ENCODE results near the gene SRBD1. TPM values are rescaled to one million over a fixed set of nuclear protein-coding genes. Genes with fewer than 3 reads are reported as not detected.

The SRBD1 gene
- total RNA-seq, 3 donors from 2014 or later (not counting 1 experiment from before 2014, with no cell fraction given) = 34.5 to 40.0 (median 38.8) TPM

DNA sequence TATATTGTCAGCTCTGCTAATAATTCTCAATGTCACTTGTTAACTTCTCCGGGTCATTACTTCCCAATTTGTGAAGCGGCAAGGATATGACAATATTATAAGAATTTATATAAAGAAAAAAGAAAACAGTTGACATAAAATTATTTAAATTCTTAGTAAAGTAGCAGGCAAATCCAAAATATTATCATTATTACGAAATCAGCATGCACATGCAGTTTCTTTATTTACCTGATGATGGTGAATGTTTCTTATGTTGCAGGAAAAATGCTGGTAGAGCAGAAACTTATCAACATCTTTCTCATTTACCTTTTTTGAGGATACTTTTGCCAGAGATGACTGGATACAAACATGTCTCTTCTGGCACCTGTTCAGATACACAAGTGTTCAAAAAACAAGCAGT is 38.1 kb downstream of the SRBD1 start:
- TF ChIP-seq, protein P1, sequence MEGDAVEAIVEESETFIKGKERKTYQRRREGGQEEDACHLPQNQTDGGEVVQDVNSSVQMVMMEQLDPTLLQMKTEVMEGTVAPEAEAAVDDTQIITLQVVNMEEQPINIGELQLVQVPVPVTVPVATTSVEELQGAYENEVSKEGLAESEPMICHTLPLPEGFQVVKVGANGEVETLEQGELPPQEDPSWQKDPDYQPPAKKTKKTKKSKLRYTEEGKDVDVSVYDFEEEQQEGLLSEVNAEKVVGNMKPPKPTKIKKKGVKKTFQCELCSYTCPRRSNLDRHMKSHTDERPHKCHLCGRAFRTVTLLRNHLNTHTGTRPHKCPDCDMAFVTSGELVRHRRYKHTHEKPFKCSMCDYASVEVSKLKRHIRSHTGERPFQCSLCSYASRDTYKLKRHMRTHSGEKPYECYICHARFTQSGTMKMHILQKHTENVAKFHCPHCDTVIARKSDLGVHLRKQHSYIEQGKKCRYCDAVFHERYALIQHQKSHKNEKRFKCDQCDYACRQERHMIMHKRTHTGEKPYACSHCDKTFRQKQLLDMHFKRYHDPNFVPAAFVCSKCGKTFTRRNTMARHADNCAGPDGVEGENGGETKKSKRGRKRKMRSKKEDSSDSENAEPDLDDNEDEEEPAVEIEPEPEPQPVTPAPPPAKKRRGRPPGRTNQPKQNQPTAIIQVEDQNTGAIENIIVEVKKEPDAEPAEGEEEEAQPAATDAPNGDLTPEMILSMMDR (IDR thresholded peaks at IDR 0.05) = no peak
- H3K4me3 Mint-ChIP-seq = no peak overlapping the region
- peaks cover 3% of the 10 kb centered on the region for H3K4me1 ChIP-seq (ENCODE audit: control insufficient read depth, insufficient read depth, low read length)

DNA sequence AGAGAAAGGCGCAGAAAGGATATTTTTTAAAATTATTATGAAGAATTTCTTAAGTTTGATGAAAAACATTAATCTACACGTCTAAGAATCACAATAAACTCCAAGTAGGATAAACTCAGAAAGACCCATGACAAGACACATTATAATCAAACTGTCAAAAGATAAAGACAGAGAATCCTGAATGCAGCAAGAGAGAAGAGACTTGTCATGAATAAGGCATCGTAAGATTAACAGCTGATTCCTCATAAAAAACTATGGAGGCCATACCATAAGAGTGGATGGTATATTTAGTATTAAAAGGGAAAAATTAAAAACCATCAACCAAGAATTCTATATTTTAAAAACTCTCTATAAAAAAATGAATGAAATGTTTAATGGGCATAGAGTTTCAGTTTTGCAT is 39.1 kb downstream of the SRBD1 start:
- no peaks in the 10 kb centered on the region for H3K27me3 Mint-ChIP-seq (ENCODE audit: low read depth in 2 of 2)
- Histone ChIP-seq H3K4me1 (ENCODE audit: control insufficient read depth, insufficient read depth, low read length) (peaks cover 8% of the 10 kb centered on the region), H3K36me3 (ENCODE audit: control insufficient read depth, insufficient read depth, low read length) (peaks cover 9% of the 10 kb centered on the region), H3K27ac (ENCODE audit: low read length) (no peak overlapping the region), H3K27me3 (ENCODE audit: control insufficient read depth, insufficient read depth, low read length) (no peaks in the 10 kb centered on the region), H3K4me3 (ENCODE audit: low read length) (no peak overlapping the region), H3K9me3 (ENCODE audit: control insufficient read depth, insufficient read depth, low read length) (no peaks in the 10 kb centered on the region)
- no peaks in the 10 kb centered on the region for H3K9me3 Mint-ChIP-seq
- DNase-seq (no peak), ATAC-seq (no peak)
- intact Hi-C loops (cut with micrococcal nuclease) = no loop called here
- peak overlapping the region; percentile 63 to 71 for H3K27ac Mint-ChIP-seq
- H3K4me1 Mint-ChIP-seq = peaks cover 9 to 17% of the 10 kb centered on the region in 2 donors
- TF ChIP-seq, protein P1 (IDR thresholded peaks at IDR 0.05) = no peak
- no CpG with 5 or more reads among the region's 3 CpGs for WGBS (ENCODE audit: insufficient coverage)
- no peak overlapping the region for H3K4me3 Mint-ChIP-seq
- no peaks in the 10 kb centered on the region for H3K36me3 Mint-ChIP-seq

More for the DNA sequence above, 38.1 kb downstream of the SRBD1 start:
- H3K36me3 ChIP-seq (ENCODE audit: control insufficient read depth, insufficient read depth, low read length) = peaks cover 12% of the 10 kb centered on the region
- intact Hi-C loops (cut with micrococcal nuclease) = no loop called here
- DNase-seq = no peak
- H3K9me3 ChIP-seq (ENCODE audit: control insufficient read depth, insufficient read depth, low read length) = no peaks in the 10 kb centered on the region
- Mint-ChIP-seq H3K4me1 (peaks cover 6 to 15% of the 10 kb centered on the region in 2 donors), H3K36me3 (peaks cover 6% of the 10 kb centered on the region), H3K27ac (no peak overlapping the region), H3K27me3 (ENCODE audit: low read depth in 2 of 2) (no peaks in the 10 kb centered on the region), H3K9me3 (no peaks in the 10 kb centered on the region)
- WGBS (ENCODE audit: insufficient coverage) = no CpG with 5 or more reads among the region's 3 CpGs
- ATAC-seq = no peak
- no peak overlapping the region for H3K4me3 ChIP-seq (ENCODE audit: low read length)
- H3K27ac ChIP-seq (ENCODE audit: low read length) = no peak overlapping the region
- H3K27me3 ChIP-seq (ENCODE audit: control insufficient read depth, insufficient read depth, low read length) = no peaks in the 10 kb centered on the region

DNA sequence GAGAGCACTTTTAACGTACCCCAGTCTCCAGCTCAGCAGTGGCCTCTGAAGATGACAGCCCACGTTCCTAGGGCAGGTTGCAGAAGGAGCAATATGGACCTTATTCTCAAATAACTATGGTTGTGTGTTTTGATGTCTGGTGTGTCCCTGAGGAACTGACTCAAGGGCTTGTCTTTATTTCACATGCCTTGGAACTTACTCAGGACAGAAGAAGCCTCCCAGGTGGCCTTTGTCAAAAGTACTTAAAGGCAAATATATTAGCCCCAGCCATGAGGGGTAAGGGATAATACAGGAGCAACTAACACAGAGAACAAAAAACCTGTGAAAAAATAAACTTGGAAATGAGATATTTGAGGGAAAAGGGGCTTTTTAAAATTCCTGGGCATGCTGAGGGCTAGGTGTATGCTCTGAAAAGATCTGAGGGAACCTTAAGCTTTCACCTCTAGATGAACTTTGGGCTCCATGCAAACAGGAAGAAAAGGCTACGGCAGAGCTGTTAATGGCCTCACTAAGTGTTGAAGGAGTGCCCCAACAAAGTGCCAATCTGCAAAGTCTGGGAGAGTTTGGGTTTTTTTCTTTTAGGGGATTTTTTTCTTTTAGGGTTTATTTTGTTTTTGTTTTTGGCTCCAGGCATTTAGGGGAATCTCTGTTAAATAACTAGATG is 40.3 kb downstream of the SRBD1 start:
- Histone ChIP-seq H3K27ac (ENCODE audit: low read length) (no peak overlapping the region), H3K4me3 (ENCODE audit: low read length) (no peak overlapping the region), H3K4me1 (ENCODE audit: control insufficient read depth, insufficient read depth, low read length) (peaks cover 8% of the 10 kb centered on the region), H3K27me3 (ENCODE audit: control insufficient read depth, insufficient read depth, low read length) (no peaks in the 10 kb centered on the region), H3K36me3 (ENCODE audit: control insufficient read depth, insufficient read depth, low read length) (peaks cover 7% of the 10 kb centered on the region), H3K9me3 (ENCODE audit: control insufficient read depth, insufficient read depth, low read length) (no peaks in the 10 kb centered on the region)
- Mint-ChIP-seq H3K36me3 (no peaks in the 10 kb centered on the region), H3K4me3 (no peak overlapping the region), H3K27ac (peak overlapping the region; percentile 63 to 71), H3K27me3 (ENCODE audit: low read depth in 2 of 2) (no peaks in the 10 kb centered on the region), H3K9me3 (no peaks in the 10 kb centered on the region), H3K4me1 (peaks cover 9 to 17% of the 10 kb centered on the region in 2 donors)
- TF ChIP-seq, protein P1 (IDR thresholded peaks at IDR 0.05) = no peak
- ATAC-seq (peak in 1 of 3 donors; percentile 12), DNase-seq (peak in 1 of 2 donors; percentile 12)
- WGBS (ENCODE audit: insufficient coverage) = 82% methylated on average over 3 of the region's 3 CpGs
- intact Hi-C loops (cut with micrococcal nuclease) = no loop called here

DNA sequence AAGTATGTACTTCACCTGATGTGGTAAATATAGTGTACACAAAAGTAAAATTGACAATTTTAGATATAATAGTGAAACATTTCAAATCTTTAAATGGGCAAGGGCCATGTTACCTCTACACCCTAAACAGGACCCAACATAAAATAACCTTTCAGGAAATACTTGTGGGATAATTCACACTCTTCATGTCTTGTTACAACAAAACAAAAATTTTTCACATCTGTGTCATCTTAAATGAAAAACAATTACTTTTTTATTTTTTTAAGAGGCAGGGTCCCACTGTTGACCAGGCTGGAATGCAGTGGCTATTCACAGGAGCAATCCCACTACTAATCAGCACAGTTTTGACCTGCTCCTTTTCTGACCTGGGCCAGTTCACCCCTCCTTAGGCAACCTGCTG is 42.1 kb downstream of the SRBD1 start:
- TF ChIP-seq, protein P1 (IDR thresholded peaks at IDR 0.05) = no peak
- Histone ChIP-seq H3K36me3 (ENCODE audit: control insufficient read depth, insufficient read depth, low read length) (peaks cover 3% of the 10 kb centered on the region), H3K27me3 (ENCODE audit: control insufficient read depth, insufficient read depth, low read length) (no peaks in the 10 kb centered on the region), H3K9me3 (ENCODE audit: control insufficient read depth, insufficient read depth, low read length) (no peaks in the 10 kb centered on the region), H3K4me3 (ENCODE audit: low read length) (no peak overlapping the region), H3K4me1 (ENCODE audit: control insufficient read depth, insufficient read depth, low read length) (peaks cover 8% of the 10 kb centered on the region), H3K27ac (ENCODE audit: low read length) (peak overlapping the region; percentile 99)
- Mint-ChIP-seq H3K4me1 (peaks cover 9 to 19% of the 10 kb centered on the region in 2 donors), H3K4me3 (peak overlapping the region; percentile 35), H3K27ac (peak overlapping the region; percentile 77 to 86), H3K36me3 (no peaks in the 10 kb centered on the region), H3K27me3 (ENCODE audit: low read depth in 2 of 2) (no peaks in the 10 kb centered on the region), H3K9me3 (no peaks in the 10 kb centered on the region)
- ATAC-seq (no peak), DNase-seq (no peak)
- intact Hi-C loops (cut with micrococcal nuclease) = loop anchor here (1.0 to 5.0 kb wide), 2 partner anchors 43 to 82 kb away; partner anchors contain the start of genes PRKCE and SRBD1
